ENCODE measurements around the gene TNK1. TPM values are rescaled to one million over a fixed set of nuclear protein-coding genes. Genes with fewer than 3 reads are reported as not detected.

The TNK1 gene
- total RNA-seq, 2 experiments from 2014 or later: 4.0 to 4.8 TPM

DNA sequence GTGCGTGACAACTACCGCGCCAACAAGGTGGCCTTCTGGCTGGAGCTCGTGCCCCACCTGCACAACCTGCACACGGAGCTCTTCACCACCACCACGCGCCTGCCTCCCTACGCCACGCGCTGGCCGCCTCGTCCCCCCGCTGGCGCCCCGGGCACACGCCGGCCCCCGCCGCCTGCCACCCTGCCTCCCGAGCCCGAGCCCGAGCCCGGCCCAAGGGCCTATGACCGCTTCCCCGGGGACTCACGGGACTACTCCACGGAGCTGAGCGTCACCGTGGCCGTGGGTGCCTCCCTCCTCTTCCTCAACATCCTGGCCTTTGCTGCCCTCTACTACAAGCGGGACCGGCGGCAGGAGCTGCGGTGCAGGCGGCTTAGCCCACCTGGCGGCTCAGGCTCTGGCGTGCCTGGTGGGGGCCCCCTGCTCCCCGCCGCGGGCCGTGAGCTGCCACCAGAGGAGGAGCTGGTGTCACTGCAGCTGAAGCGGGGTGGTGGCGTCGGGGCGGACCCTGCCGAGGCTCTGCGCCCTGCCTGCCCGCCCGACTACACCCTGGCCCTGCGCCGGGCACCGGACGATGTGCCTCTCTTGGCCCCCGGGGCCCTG lies 36.3 kb downstream of the TNK1 start:
- Mint-ChIP-seq H3K4me1 (ENCODE audit: low read depth) (no peaks in the 10 kb centered on the region), H3K27ac (no peak overlapping the region), H3K4me3 (no peak overlapping the region), H3K9me3 (no peaks in the 10 kb centered on the region), H3K27me3 (ENCODE audit: low read depth) (no peaks in the 10 kb centered on the region), H3K36me3 (ENCODE audit: low read depth) (no peaks in the 10 kb centered on the region)
- intact Hi-C loops (cut with micrococcal nuclease): no loop called here
- CTCF ChIA-PET: no interaction called here
- no peak for DNase-seq

DNA sequence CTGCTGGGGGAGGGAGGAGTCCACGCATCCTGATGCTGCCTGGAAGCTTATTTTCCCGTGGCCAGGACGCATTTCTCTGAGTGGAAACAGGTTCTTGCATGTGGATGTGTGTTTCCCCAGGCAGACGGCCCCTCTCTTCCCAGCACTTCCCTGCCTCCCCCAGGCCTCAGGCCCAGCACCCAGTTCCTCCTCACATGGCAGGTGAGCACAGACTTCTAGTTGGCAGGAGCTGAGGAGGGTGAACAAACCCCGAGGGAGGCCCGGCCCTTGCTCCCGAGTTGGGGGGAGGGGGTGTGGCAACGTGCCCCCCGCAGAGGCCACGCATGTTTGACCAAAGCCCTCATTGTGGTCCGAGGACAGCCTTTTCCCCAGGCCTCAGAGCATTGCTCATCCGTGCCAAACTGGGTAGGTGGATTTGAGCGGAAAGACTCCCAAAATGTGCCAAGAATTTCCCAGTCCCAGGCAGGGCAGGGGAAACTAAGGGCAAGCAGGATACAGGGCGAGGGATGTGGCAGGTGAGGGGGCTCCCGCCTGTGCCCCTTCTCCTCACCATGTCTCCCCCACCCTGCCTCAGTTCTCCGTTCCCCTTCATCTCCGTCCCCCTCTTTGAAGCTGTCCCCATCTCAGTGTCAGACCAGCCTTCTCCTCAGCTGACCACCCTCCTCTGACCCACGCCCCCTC lies 37.7 kb downstream of the TNK1 start:
- Mint-ChIP-seq H3K4me1 (ENCODE audit: low read depth) (no peaks in the 10 kb centered on the region), H3K27ac (no peak overlapping the region), H3K36me3 (ENCODE audit: low read depth) (no peaks in the 10 kb centered on the region), H3K4me3 (no peak overlapping the region), H3K9me3 (no peaks in the 10 kb centered on the region), H3K27me3 (ENCODE audit: low read depth) (no peaks in the 10 kb centered on the region)
- CTCF ChIA-PET: interaction anchor here (1.1 kb wide), 1 partner anchor 18 kb away, joined by 3 read pairs; no protein-coding TSS in a partner anchor
- DNase-seq: no peak
- intact Hi-C loops (cut with micrococcal nuclease): no loop called here

DNA sequence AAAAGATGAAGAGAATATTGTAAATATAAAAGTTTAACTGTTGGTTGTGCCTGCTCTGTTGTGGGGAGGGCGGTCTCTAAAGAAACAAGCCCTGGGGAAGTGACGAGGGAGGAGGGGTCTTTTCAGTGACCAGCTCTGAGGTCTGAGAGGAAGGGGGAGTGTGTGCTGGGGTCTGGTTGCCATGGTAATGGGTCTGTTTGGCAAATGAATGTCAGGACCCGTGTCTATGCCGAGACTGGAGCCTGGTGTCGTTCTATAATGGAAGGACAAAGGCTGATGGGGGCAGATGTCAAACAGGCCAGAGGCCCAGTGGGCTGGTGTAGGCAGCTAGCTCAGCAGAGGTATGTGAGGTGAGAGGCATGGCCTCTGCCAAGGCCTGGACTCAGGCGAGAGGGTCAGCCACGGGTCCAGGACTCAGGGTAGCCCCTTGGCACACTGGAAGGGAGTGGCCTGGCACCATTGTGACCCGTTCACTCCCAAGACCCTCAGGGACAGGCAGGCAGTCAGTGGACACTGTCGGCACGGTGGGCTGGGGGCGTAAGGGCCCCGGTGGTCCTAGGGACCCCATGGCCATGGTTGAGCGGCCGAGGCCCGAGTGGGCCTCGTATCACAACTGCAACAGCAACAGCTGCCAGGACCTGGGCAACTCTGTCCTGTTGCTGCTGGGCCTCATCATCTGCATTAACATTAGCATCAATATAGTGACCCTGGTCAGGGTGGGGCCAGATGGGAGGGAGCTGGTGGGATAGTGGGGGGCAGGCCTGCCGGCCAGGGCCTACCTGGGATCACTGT lies 39.1 kb downstream of the TNK1 start, which contains the start of gene SPEM1:
Gene SPEM1 (plus strand): TSS at position 506 of the 792 bp plus-strand sequence. CDS start 61 bp downstream, at position 567.
- intact Hi-C loops (cut with micrococcal nuclease): no loop called here
- CTCF ChIA-PET: interaction anchor here (1.1 kb wide), 1 partner anchor 16 kb away, joined by 3 read pairs; no protein-coding TSS in a partner anchor
- no peaks in the 10 kb centered on the region for H3K9me3 Mint-ChIP-seq
- H3K27me3 Mint-ChIP-seq (ENCODE audit: low read depth): no peaks in the 10 kb centered on the region
- DNase-seq: no peak
- no peaks in the 10 kb centered on the region for H3K36me3 Mint-ChIP-seq (ENCODE audit: low read depth)
- no peak within 1 kb of the TSS for H3K4me3 Mint-ChIP-seq
- no peak within 1 kb of the TSS for H3K27ac Mint-ChIP-seq
- H3K4me1 Mint-ChIP-seq (ENCODE audit: low read depth): no peaks in the 10 kb centered on the region

DNA sequence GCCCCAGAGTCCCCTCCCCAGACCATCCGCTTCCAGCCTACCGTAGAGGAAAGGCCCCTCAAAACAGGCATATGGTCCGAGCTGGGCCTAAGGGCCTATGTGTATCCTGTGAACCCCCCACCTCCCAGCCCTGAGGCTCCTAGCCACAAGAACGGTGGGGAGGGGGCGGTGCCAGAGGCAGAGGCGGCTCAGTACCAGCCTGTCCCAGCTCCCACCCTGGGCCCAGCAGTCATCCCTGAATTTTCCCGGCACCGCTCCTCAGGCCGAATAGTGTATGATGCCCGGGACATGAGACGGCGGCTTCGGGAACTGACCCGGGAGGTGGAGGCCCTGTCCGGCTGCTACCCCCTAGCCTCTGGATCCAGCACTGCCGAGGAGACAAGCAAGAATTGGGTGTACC lies 40.3 kb downstream of the TNK1 start:
- no peaks in the 10 kb centered on the region for H3K36me3 Mint-ChIP-seq (ENCODE audit: low read depth)
- H3K27ac Mint-ChIP-seq: no peak overlapping the region
- no peaks in the 10 kb centered on the region for H3K4me1 Mint-ChIP-seq (ENCODE audit: low read depth)
- CTCF ChIA-PET: no interaction called here
- H3K4me3 Mint-ChIP-seq: no peak overlapping the region
- H3K27me3 Mint-ChIP-seq (ENCODE audit: low read depth): no peaks in the 10 kb centered on the region
- DNase-seq: no peak
- intact Hi-C loops (cut with micrococcal nuclease): no loop called here
- H3K9me3 Mint-ChIP-seq: no peaks in the 10 kb centered on the region

DNA sequence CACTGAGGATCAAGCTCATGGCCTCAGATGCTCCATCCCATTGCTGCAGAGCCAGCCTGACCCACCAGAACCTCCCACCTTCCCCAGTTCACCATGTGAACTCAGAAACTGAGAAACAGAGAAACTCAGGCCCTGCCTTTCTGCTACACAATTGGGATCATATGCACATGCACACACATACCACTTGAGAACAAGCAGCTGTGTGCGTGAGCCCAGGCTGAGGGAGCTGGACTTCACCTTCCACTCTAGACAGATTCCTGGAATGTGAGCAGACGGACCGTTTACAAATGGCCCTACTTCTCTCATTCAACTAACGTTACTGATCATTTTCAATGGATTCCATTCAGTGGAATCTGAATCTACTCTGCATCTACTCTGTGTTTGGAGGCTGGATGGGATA lies 42.8 kb downstream of the TNK1 start:
- no peak for DNase-seq
- no peak overlapping the region for H3K27ac Mint-ChIP-seq
- no peaks in the 10 kb centered on the region for H3K36me3 Mint-ChIP-seq (ENCODE audit: low read depth)
- H3K9me3 Mint-ChIP-seq: no peaks in the 10 kb centered on the region
- CTCF ChIA-PET: interaction anchor here (0.5 to 1.3 kb wide), 2 partner anchors 11 to 68 kb away, joined by 3 read pairs; no protein-coding TSS in a partner anchor
- intact Hi-C loops (cut with micrococcal nuclease): no loop called here
- H3K4me3 Mint-ChIP-seq: no peak overlapping the region
- no peaks in the 10 kb centered on the region for H3K27me3 Mint-ChIP-seq (ENCODE audit: low read depth)
- H3K4me1 Mint-ChIP-seq (ENCODE audit: low read depth): no peaks in the 10 kb centered on the region

DNA sequence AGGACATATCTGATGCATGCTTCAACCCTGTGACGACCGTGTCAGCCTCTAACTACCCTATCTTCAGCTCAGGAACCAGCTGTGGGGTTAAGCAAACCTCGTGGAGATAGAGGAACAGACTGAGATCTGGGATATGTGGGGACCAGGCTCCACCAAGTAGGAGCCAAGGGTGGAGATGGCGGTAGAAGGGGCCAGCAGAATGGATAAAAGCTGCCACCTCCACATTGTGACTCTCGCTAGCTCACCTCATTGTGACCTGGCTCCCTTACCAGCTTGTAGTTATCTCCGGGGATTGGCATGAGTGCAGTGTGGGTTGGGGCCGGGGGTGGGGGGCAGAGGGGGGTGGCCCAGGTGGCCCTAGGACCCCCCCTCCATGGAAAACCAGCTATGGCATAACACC lies 44.4 kb downstream of the TNK1 start, which contains the start of gene SPEM2:
Gene SPEM2 (plus strand): TSS at position 301 of the 400 bp plus-strand sequence. CDS start 73 bp downstream, at position 374.
- Mint-ChIP-seq H3K9me3 (no peaks in the 10 kb centered on the region), H3K36me3 (ENCODE audit: low read depth) (no peaks in the 10 kb centered on the region), H3K4me1 (ENCODE audit: low read depth) (no peaks in the 10 kb centered on the region), H3K27me3 (ENCODE audit: low read depth) (no peaks in the 10 kb centered on the region), H3K27ac (no peak within 1 kb of the TSS), H3K4me3 (no peak within 1 kb of the TSS)
- CTCF ChIA-PET: interaction anchor here (0.8 kb wide), 2 partner anchors 10 to 12 kb away, joined by 4 to 5 read pairs; partner anchors contain the start of gene TMEM102
- no peak for DNase-seq
- intact Hi-C loops (cut with micrococcal nuclease): no loop called here

DNA sequence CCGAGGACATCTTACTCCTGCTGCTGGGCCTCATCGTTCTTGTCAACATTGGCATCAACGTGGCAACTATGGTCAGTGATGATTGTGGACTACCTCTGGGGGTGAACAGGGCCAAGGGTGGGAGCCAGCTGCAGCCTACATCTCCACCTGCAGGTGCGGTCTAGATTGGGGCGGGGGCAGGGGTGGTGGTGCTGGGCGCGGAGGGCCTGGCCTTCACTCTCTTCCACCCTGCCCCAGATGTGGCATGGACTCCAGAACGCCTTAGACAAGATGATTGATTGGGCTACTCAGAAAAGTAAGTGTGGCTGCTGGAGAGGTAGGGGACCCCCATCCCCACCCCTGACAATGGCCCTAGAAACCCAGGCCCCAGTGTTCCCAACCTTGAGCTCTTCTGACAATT lies 44.9 kb downstream of the TNK1 start:
- Mint-ChIP-seq H3K36me3 (ENCODE audit: low read depth) (no peaks in the 10 kb centered on the region), H3K9me3 (no peaks in the 10 kb centered on the region), H3K27ac (no peak overlapping the region), H3K4me3 (no peak overlapping the region), H3K27me3 (ENCODE audit: low read depth) (no peaks in the 10 kb centered on the region), H3K4me1 (ENCODE audit: low read depth) (no peaks in the 10 kb centered on the region)
- CTCF ChIA-PET: interaction anchor here (0.8 kb wide), 1 partner anchor 9 kb away, joined by 5 read pairs; the partner anchor contains the start of gene TMEM102
- intact Hi-C loops (cut with micrococcal nuclease): no loop called here
- no peak for DNase-seq

DNA sequence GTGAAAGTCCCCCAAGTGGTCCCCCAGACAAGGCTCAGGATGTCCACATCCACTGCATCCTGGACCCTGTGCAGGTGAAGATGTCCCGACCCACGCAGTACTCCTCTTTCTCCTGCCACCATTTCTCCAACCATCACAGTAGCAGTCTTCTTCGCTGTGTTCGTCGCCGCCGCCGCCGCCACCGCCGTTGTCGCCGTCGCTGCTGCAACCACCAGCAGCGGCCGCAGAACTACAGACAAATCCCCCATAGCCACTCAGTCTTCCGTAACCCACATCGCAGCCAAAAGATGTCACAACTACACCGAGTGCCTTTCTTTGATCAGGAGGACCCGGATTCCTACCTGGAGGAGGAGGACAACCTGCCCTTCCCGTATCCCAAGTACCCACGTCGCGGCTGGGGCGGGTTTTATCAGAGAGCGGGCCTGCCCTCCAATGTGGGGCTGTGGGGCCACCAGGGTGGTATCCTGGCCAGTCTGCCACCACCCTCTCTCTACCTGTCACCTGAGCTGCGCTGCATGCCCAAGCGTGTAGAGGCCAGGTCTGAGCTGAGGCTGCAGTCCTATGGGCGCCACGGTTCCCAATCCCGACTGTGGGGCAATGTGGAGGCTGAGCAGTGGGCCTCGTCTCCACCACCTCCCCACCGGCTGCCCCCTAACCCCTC lies 45.4 kb downstream of the TNK1 start:
- CTCF ChIA-PET: interaction anchor here (0.6 to 0.8 kb wide), 2 partner anchors 9 to 169 kb away, joined by 3 to 5 read pairs; partner anchors contain the start of gene TMEM102
- no peak for DNase-seq
- no peak overlapping the region for H3K27ac Mint-ChIP-seq
- H3K36me3 Mint-ChIP-seq (ENCODE audit: low read depth): no peaks in the 10 kb centered on the region
- no peaks in the 10 kb centered on the region for H3K4me1 Mint-ChIP-seq (ENCODE audit: low read depth)
- H3K27me3 Mint-ChIP-seq (ENCODE audit: low read depth): no peaks in the 10 kb centered on the region
- intact Hi-C loops (cut with micrococcal nuclease): no loop called here
- H3K4me3 Mint-ChIP-seq: no peak overlapping the region
- H3K9me3 Mint-ChIP-seq: no peaks in the 10 kb centered on the region

DNA sequence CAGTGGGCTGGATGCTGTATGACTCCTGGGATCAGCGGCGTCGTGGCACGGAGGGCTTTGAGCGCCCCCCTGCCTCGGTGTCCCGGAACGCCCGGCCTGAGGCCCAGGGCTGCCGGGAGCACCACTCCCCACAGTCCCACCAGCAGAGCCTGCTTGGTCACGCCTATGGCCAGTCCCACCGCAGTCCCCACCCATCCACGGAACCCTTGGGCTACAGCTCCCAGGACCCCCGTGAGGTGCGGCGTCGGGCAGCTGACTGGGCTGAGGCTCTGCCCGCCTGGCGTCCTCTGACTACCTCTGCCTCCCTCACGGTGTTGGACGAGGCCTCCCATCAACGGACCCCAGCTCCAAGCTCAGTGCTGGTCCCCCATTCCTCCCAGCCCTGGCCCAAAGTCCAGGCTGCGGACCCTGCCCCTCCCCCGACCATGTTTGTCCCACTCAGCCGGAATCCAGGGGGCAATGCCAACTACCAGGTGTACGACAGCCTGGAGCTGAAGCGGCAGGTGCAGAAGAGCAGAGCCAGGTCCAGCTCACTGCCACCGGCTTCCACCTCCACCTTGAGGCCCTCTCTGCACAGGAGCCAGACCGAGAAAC lies 46.1 kb downstream of the TNK1 start:
- no peak for DNase-seq
- no peaks in the 10 kb centered on the region for H3K4me1 Mint-ChIP-seq (ENCODE audit: low read depth)
- intact Hi-C loops (cut with micrococcal nuclease): no loop called here
- H3K36me3 Mint-ChIP-seq (ENCODE audit: low read depth): no peaks in the 10 kb centered on the region
- H3K27me3 Mint-ChIP-seq (ENCODE audit: low read depth): no peaks in the 10 kb centered on the region
- H3K27ac Mint-ChIP-seq: no peak overlapping the region
- no peak overlapping the region for H3K4me3 Mint-ChIP-seq
- no peaks in the 10 kb centered on the region for H3K9me3 Mint-ChIP-seq
- CTCF ChIA-PET: interaction anchor here (0.6 to 0.7 kb wide), 2 partner anchors 37 to 168 kb away, joined by 3 read pairs; no protein-coding TSS in a partner anchor

DNA sequence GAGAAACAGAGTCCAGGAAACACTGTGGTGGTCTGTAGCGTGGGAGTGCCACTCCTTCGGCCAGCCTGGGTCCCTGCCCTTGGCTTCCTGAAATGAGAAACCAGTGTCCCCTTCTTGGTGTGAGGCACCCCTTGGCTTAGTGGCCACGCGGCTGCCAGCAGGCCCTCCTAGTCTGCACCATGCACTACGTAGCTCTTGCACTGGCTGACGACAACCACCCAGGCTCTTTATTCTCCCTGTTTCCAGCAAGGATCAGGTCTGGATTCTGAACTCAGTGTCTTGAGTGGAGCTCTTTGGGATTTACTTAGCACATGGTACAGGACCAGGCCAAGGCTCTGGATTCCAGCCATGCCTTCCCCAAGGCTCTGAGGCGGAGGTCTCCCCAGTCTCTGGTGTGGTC lies 46.7 kb downstream of the TNK1 start:
- CTCF ChIA-PET: interaction anchor here (0.7 kb wide), 1 partner anchor 37 kb away, joined by 3 read pairs; no protein-coding TSS in a partner anchor
- no peak overlapping the region for H3K4me3 Mint-ChIP-seq
- no peaks in the 10 kb centered on the region for H3K9me3 Mint-ChIP-seq
- intact Hi-C loops (cut with micrococcal nuclease): no loop called here
- DNase-seq: no peak
- H3K27me3 Mint-ChIP-seq (ENCODE audit: low read depth): no peaks in the 10 kb centered on the region
- no peak overlapping the region for H3K27ac Mint-ChIP-seq
- no peaks in the 10 kb centered on the region for H3K36me3 Mint-ChIP-seq (ENCODE audit: low read depth)
- H3K4me1 Mint-ChIP-seq (ENCODE audit: low read depth): no peaks in the 10 kb centered on the region

DNA sequence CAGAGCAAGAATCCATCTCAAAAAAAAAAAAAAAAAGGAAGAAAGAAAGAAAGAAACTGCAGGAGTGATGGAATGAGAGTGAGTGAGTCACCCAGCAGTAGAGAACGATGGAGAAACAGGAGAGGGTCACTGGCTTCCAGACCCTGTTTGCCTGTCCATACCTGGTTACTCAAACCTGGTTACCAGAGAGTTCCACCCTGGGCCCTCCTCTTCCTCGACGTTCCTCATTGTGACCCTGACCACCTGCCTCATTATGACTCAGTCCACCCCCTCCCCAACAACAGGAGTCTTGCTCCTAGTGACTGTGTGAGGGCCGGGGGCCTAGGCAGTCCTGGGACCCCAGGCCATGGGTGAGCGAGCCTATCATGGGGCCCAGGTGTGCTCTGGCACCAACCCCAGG lies 47.7 kb downstream of the TNK1 start, which contains the start of gene SPEM3:
Gene SPEM3 (plus strand): TSS at position 301 of the 400 bp plus-strand sequence. CDS start 46 bp downstream, at position 347.
- Mint-ChIP-seq H3K27ac (no peak within 1 kb of the TSS), H3K36me3 (ENCODE audit: low read depth) (no peaks in the 10 kb centered on the region), H3K4me1 (ENCODE audit: low read depth) (no peaks in the 10 kb centered on the region), H3K27me3 (ENCODE audit: low read depth) (no peaks in the 10 kb centered on the region), H3K9me3 (no peaks in the 10 kb centered on the region), H3K4me3 (no peak within 1 kb of the TSS)
- CTCF ChIA-PET: no interaction called here
- intact Hi-C loops (cut with micrococcal nuclease): no loop called here
- DNase-seq: no peak

Data from activated naive CD4-positive, alpha-beta T cell treated with anti-CD3 and anti-CD28 coated beads for 36 hours (primary cell).